ENCODE measurements around the gene CDH4. TPM values are rescaled to one million over a fixed set of nuclear protein-coding genes. Genes with fewer than 3 reads are reported as not detected.

CDH4 gene
- total RNA-seq, 4 donors from 2014 or later = under 0.01 to 0.56 (median 0.19) TPM; not detected in 1

GRCh38 chr20:61835791-61836350 lies 583.8 kb downstream of the CDH4 start:
- TF ChIP-seq CTCF (IDR thresholded peaks at IDR 0.05) = no peak
- ATAC-seq (ENCODE audit: low FRiP score) (no peak), DNase-seq (ENCODE audit: low spot score) (no peak)

GRCh38 chr20:61837200-61837599 lies 585.1 kb downstream of the CDH4 start:
- ATAC-seq (ENCODE audit: low FRiP score) (no peak), DNase-seq (ENCODE audit: low spot score) (no peak)
- no peak for TF ChIP-seq CTCF (IDR thresholded peaks at IDR 0.05)

DNA sequence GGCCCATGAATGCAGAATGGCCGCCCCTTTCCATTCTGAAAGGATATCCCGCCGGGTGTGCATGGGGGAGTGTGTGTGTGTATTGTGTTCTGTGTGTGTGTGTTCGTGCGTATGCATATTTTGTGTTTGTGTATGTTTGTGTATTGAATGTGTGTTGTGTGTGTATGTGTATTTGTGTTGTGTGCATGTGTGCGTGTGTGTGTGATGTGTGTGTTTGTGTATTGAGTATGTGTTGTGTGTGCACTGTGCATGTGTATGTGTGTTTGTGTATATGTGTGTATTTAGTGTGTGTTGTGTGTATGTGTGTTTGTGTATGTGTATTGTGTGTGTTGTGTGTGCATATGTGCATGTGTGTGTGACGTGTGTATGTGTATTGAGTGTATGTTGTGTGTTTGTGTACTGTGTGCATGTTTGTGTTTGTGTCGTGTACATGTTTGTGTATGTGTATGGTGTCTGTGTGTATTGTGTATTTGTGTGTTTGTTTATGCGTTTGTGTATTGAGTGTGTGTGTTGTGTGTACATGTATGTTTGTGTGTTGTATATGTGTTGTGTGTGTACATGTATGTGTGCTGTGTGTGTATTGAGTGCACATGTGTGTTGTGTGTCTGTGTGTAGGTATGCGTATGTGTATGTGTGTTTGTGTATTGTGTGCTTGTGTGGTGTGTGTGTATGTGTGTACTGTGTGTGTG lies 587.3 kb downstream of the CDH4 start:
- no peak for TF ChIP-seq CTCF (IDR thresholded peaks at IDR 0.05)
- ATAC-seq (ENCODE audit: low FRiP score) (no peak), DNase-seq (ENCODE audit: low spot score) (no peak)

DNA sequence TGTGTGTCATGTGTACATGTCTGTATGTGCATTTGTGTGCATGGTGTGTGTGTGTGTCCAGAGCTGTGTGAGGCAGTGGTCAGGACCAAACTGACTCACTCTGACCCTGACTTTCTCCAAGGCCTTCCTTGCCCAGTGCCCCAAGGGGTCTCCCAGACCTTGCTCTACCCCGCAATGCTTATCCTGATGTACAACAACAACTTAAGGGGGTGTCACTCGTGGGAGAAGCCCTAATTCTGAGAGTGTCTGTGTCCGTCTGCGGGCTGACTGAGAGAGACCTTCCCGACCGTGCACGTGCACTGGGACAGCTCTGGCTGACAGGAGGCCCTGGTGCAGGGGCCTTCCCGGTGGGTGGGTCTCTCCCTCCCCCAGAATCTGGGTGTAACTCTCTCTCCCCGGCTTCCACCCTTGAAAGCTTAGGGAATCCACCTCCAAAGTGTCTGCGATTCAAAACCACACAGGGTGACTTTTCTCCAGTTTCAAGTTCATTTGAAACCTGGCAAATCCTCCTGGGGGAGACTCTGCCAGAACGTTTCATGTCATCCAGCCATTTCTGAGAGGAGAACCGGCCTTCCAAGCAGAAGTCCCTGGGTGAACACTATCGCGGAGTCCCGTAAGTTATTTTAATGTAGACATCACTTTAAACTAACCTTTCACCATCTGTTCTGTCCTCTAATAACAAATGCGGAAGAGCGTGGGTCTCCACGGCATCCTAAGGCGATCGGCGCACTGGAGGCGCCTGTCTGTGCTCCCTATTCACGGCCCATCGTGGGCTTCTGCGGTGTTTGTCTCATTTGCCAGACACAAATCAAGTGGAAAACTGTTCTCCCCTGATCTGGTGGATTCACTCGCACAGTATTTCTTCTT lies 588.1 kb downstream of the CDH4 start:
- no peak for DNase-seq (ENCODE audit: low spot score)
- ATAC-seq (ENCODE audit: low FRiP score) = no peak
- no peak for TF ChIP-seq CTCF (IDR thresholded peaks at IDR 0.05)

- TF ChIP-seq CTCF (IDR thresholded peaks at IDR 0.05) = no peak
- DNase-seq (ENCODE audit: low spot score) = no peak
- ATAC-seq (ENCODE audit: low FRiP score) = no peak
Observed at GRCh38 chr20:61840779-61841455, 588.9 kb downstream of the CDH4 start.

DNA sequence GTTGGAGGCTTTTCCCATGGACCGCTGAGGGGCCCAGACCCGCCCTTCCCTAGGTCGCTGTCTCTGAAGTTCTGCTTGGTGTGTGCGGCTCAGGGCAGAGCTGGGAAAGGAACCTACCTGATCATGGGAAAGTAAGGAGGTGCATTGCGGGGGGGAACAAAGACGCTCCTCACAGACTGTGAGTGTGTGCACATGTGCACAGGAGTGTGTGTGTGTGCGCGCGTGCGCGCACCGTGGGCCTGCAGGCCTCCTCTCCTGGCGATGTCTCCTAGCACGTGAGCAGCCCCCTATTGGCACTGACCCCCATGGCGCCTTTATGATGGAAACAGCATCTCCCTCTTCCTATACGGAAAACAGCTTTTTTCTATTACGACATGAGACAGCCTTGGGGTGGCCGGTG lies 589.5 kb downstream of the CDH4 start:
- no peak for DNase-seq (ENCODE audit: low spot score)
- no peak for ATAC-seq (ENCODE audit: low FRiP score)
- TF ChIP-seq CTCF (IDR thresholded peaks at IDR 0.05) = no peak
